SH-SY5Y (cell line): ENCODE measurements around the gene LRRC7.
A peak's percentile ranks its signal among the peaks of the same experiment; 100 is the strongest.

Source experiments
- GATA2 ChIP-seq: IDR thresholded peaks from 2 replicates; pipeline ENCODE4 v1.6.1; 2011; ENCODE audit warnings: mild to moderate bottlenecking, low read depth, low read length
- GATA3 ChIP-seq: IDR thresholded peaks from 2 replicates; pipeline ENCODE4 v1.6.1; 2011; ENCODE audit warnings: low read depth, mild to moderate bottlenecking, low read length, moderate library complexity

Gene LRRC7

DNA sequence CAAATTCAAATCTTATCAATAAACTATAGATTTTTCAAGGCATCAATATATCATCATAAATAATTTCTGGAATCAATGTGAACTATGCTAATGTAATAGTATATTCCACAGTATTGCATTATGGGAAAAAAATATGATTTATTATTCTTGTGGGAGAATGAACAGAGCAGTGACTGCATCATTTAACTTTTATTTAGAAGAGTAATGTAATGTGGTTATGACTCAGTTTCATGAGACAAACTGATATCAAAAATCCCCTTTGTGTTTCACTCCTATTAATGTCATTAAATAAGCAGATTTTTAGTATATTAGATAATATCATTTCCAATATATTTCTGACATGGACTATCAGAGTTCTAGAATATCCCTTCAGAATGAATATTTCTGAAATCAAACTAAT is 450.0 kb downstream of the LRRC7 start:
- TF ChIP-seq GATA2 (no peak), GATA3 (no peak)

DNA sequence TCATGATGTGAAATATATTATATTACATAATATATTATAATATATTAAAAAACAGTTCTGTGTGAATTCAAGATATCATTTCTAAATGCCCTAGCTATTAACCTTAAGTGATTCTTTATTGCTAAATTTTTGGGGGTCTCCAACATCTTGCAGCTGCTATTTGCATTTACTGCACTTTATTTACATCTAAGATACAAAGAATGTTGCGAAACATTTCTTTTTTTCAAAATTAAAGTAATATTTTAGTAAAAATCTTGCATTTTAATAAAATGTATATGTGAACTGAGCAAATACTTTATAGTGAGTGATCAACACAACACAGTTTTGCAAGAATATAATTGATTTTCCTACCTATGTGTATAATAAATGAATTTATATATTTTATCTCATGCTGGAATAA is 456.6 kb downstream of the LRRC7 start:
- TF ChIP-seq GATA3 (no peak), GATA2 (no peak)

DNA sequence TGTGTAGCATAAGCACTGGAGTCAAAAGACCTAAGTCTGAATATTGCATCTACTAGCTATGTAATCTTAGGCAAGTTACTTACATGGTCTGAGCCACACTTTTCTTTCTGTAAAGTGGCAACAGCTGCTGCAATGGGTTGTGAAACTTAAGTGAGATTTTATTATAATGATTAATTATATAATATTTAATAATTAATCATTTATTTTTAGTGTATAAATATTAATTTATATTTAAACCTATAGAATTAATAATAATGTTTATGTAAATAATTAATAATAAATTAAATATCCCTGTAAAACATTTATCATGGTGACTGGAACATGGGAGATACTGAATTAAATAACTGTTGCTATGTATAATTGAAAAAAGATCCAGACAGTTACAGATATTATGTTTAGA is 457.3 kb downstream of the LRRC7 start:
- TF ChIP-seq GATA3 (no peak), GATA2 (no peak)

DNA sequence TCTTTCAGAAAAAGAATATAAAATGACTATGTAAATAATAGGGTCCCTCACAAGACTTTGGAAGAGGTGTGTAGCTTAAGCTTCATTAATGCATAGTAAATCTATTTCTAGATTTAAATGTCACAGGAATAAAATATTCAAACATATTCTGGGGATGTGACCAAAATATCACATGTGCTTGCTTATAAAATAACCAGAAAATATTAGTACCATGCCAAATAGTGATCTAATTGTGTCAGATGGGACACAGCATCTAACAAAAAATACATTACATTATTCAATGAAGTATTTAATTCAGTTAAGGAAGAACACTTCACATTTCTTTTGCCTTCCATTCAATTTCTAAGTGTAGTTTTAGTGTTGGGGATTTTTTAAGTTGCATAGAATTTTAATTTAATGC is 458.1 kb downstream of the LRRC7 start:
- TF ChIP-seq GATA2 (no peak), GATA3 (no peak)

DNA sequence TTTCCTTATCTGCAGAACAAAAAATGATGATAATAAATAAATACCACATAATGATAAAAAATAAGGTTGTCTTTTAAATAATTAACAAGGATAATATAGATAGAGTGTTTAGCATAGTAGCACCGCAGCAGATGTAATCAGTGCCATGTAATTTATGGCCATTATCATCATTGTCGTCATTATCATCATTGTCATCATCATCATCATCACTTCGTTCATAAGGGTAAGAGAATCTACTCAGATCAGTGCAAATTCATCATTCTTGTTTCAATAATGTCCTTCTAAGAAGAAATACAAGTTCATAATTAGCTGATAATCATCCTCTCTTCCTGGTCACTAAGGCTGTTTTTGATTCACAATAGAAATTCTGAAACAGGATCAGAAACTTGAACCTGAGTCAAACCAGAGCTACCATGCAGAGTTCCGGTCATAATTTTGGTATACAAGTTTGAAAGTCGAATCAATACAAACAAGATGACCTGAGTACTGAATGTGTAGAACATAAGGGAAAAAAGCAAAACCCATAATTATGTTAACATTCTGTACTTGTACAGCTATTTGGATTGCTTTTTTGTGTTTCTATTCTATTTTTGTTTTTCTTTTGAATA is 465.6 kb downstream of the LRRC7 start:
- TF ChIP-seq GATA2 (no peak), GATA3 (no peak)

DNA sequence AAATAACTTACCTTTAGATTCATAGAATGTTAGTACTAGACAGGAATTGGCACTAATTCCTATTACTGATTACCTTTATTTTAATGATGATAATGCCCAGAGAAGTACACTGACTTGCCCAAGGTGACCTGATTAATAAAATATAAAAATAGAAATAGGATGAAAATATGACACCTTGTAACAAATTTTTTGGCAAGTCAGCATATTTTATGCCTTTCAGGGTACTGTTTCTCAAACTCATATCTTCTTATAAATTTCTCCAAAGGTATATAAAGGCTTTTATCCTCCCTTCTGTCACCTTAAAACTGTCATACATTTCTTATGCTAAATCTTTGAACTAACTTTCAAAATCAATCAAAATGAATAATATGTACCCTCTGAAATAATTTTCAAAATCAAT is 466.2 kb downstream of the LRRC7 start:
- TF ChIP-seq GATA2 = no peak
- TF ChIP-seq GATA3 = no peak

DNA sequence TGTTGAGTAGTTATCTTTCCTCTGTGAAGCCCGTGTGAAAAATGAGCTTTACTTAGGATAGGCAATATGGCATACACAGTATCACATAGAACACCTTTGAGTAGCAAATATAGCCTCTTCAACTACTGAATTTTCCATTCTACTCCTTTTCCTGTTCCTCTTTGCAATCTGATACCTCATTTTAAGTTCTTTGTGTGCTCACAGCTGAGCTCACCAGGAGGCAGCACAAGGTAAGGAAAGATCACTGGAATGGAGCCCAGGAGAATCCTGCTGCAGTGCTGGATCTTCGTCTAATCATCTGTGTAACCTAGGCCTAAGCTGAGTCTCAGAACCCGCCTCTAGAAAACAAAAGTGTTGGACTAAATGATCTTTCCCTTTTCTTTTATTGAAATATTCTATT is 466.7 kb downstream of the LRRC7 start:
- no peak for TF ChIP-seq GATA3
- no peak for TF ChIP-seq GATA2

DNA sequence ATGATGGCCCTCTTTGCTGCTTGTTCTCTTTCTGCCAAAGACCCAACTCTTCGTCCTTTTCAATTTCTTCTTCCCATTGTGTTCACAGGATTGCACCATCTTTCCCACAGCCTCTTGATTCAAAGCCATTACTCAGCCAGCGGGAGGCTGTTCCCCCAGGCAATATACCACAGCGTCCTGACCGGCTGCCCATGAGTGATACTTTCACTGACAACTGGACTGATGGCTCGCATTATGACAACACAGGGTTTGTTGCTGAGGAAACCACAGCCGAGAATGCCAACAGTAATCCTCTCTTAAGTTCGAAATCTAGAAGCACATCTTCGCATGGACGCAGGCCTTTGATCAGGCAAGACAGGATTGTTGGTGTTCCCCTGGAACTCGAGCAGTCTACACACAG is 470.3 kb downstream of the LRRC7 start:
- TF ChIP-seq GATA2 (no peak), GATA3 (no peak)

DNA sequence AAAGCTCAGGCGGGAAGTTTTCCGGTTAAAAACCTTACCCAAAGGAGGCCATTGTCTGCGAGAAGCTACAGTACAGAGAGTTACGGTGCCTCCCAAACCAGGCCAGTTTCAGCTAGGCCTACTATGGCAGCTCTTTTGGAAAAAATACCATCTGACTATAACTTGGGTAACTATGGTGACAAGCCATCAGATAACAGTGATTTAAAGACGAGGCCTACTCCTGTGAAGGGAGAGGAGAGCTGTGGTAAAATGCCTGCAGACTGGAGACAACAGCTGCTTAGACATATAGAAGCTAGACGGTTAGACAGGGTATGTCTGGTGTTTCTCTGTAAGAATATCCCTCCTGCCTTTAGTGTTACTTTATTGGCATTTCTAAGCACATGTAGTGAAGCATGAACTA is 471.8 kb downstream of the LRRC7 start:
- no peak for TF ChIP-seq GATA3
- 0 out of 2 replicates have a peak, but pooled peaks have one; percentile 8 for TF ChIP-seq GATA2

DNA sequence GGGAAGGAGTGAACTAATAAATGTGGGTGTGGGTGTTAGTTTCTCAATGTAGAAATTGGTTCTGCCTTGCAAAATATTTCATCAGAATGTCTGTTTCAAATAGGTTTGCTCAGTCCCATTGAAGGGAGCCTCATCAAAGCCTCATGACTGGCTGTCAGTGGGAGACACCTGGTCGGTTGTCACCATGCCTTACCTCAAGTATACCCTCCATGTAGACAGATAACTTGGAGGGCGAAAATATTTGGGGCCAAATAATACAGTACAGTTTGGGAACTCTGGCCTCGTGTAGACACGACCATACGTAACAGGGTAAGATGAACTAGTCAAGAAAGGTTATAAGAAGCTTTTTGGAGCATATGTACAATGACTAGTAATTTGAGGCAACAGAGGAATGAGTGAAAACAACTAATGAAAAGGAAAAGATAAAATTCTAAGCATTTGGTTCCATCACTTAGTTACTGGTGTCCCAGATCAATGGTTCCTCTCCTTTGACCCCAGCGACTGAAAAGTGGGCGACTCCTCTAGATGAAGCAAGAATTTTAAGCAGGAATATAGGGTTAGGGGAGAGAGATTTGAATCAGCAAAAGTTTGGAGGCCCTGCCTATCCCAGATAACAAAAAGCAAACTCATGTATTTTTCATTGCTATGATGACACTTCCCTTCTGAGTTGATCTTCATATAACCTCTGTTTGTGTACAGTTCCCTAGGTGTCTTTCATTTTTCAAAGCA is 473.8 kb downstream of the LRRC7 start:
- TF ChIP-seq GATA3 (no peak), GATA2 (no peak)

DNA sequence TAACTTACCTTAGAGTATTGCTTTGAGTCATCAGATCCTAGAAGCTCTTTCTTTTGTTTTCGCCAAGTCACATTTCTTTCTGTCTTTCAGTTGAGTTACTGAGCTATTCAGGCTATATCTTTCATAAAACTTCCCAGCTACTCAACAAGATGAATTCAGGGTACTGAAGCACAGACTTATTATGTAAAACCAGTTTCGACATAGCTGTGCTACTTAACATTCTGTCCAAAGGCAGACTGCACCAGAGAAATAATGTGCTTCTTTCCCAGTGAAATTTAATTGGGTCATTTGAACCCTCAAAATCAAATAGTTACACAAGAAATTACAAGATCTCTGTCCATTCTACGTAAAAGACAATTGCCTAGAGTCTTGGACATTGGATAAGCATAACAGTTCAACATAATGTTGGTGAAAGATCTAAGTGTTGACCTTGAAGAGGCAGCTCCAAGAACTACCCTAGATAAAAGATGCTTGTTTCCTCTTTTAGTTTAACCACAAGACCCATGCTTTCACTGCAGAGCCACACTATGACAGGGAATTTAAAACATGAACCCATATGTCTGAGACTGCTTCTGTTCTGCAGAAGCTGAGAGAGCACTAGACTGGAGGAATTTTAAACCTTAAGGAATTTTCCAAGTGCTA is 474.5 kb downstream of the LRRC7 start:
- TF ChIP-seq GATA3 (no peak), GATA2 (no peak)

DNA sequence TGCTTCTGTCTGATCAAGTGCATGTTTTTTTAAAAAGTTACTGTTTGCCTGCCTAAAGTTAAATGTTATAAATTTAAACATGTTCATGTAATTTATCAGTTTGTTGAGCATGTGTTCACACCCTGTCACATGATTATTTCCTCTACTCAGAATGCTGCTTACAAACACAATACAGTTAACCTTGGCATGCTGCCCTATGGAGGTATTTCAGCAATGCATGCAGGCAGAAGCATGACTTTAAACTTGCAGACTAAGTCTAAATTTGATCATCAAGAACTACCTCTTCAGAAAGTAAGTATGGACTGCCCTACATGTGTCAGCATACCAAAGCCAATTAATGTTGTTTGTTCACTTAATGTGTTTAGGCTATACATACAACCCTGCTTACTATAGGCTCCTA is 476.1 kb downstream of the LRRC7 start:
- no peak for TF ChIP-seq GATA3
- TF ChIP-seq GATA2 = no peak

DNA sequence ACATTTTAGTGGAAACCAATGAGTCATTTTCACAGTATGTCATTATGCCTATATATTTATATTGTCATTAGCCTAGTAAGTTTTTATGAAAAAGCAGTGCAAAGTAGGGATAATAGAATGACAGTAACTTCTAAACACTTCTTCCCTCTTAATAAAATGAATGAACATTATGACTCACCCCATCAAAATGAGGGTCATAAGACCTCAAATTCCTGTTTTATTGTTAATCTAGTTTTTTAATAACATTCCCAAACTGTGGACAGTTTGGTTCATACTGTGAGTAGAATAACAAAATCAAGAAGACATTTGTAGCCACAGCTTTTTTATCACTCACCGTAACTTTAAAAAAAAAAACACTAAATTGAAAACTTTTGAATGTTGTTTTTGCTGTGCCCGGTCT is 477.1 kb downstream of the LRRC7 start:
- no peak for TF ChIP-seq GATA2
- TF ChIP-seq GATA3 = no peak

DNA sequence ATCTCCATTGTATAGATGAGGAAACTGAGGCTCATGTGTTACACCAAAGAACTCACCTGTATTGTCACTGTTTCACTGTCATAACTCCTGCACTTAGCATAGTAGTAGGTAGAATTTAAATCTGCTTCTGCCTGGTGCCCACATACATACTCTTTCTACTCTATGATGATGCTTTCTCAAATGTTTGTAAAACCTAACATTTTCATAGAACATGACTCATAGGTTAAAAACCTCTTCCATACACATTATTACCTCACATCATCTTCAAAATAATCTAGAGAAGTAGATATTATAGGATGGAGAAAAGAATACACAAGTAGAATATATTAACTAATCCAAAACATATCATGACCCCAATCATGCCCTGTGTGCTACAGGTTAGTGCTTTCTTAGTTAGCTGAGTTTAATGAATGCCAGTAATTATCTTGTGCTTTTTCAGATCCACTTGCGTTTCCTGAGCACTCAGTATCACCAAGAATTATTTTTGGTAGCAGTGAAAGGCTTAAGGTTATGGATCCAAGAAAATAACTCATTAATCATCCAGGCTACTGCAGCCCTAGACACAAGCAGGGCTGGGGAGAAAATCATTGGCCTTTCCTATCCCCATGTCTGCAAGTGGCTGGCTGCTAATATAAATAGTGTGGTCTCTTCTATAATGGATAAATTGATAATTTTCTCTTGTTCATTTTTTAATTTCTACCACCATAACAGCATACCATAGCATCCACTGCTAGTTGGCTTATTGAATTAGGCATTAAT is 480.8 kb downstream of the LRRC7 start:
- no peak for TF ChIP-seq GATA3
- no peak for TF ChIP-seq GATA2

DNA sequence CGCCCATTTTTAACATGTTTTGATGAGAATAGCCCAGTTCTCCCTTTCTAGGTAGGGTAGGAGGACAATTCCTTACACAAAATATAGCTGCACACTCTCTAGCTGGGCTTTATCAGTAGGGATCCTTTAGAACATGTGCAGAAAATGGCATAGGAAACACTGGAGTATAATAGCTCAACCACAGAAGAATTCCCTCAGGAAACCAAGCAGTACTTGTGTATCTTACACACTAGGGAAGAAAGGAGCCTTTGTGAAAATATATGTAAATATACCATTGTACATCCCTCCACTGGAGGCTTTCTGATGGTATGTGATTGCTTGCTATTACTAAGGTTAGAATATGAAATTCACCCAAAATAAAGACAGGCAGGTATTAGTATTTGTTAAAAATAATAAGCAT is 484.2 kb downstream of the LRRC7 start:
- TF ChIP-seq GATA3 = no peak
- no peak for TF ChIP-seq GATA2
